DOHH2 (cell line): ENCODE data around the gene SLC16A12.

Experiments
- CTCF ChIP-seq: fragments of 200-600 bp; sonication (generic); IDR thresholded peaks from one replicate; pipeline ENCODE4 v1.5.1; 2014; ENCODE audit warnings: antibody characterized with exemption, mild to moderate bottlenecking, low read depth, low read length; ENCODE audit not compliant: poor library complexity, severe bottlenecking
- EZH2phosphoT487 ChIP-seq: fragments of 200-600 bp; sonication (generic); IDR thresholded peaks from 2 replicates; pipeline ENCODE4 v1.6.1; 2017; ENCODE audit warnings: borderline replicate concordance, mild to moderate bottlenecking, antibody characterized with exemption, low read length, moderate library complexity, mixed read lengths

DNA sequence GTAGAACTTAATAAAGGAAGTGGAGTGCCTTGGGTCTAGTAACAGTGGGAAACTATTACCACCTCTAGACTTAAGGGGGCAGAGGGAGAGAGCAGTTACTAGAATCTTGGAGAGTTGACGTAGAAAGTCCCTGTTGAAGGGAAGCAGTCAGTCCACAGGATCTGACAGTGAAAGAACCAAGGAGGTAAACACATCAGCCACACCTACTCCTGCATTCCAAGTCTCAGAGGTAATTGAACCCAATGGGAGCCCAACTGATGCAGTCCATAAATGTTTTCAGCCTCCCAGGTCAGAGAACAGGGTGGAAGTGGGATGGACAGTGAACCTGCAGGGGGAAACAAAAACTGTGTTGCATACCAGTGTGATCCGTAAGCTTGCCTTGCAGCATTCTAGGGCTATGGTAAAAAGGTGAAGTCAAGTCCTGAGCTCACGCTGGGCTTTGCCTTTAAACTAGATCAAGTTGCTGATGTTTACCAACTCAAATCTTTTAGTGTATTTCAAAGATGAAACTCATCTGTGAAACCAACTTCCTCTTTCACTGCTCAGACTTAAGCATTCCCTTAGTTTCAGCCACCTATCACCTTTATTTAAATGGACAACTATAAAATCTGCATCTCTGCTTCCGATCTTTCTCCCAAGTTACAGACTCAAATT, 57.2 kb downstream of the SLC16A12 start:
- TF ChIP-seq EZH2phosphoT487 (no peak), CTCF (no peak)
